ENCODE data around the gene MAGI1.

DNA sequence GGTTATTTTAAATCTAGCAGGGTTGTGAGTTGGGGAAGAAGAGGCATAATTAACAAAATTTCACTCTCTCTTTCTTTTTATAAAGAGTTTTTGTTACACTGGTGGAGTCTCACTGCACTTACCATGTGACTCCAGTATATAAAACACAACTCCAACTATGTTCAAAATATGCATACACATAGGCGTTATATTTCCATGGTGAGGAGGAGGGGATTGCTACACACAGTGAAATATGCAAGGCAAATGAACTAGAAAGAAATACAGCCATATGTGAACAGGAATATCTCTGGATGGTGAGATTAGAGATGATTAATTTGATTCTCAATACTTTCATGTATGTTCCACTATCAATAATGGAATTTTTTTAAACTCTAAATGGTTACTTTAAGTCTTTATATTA, 385.0 kb downstream of the MAGI1 start:
- TF ChIP-seq POLR2AphosphoS5 (IDR thresholded peaks at IDR 0.05; ENCODE audit: low read depth, low read length) (no peak), POLR2A (IDR thresholded peaks at IDR 0.05; ENCODE audit: low read depth, low read length) (no peak)

Measured in GM12892 (cell line).